Testis (tissue), 2 donors: ENCODE measurements around the gene RDH5.

Source experiments
- POLR2A ChIP-seq: fragments of 450-650 bp; IDR thresholded peaks from one replicate; pipeline ENCODE4 v1.6.1; 2017; ENCODE audit warnings: antibody characterized with exemption, mild to moderate bottlenecking, moderate library complexity
- TF ChIP-seq, protein P1 (sequence below), 3 experiments: fragments of 450-650 bp in 2 of 3; fragments of 200-600 bp in 1 of 3; sonication (generic) in 1 of 3; IDR thresholded peaks; one replicate each; pipeline ENCODE4 v1.5.1; 2016 to 2019; ENCODE audit warnings: antibody characterized with exemption in 3 of 3, mild to moderate bottlenecking in 2 of 3, moderate library complexity in 1 of 3

DNA sequence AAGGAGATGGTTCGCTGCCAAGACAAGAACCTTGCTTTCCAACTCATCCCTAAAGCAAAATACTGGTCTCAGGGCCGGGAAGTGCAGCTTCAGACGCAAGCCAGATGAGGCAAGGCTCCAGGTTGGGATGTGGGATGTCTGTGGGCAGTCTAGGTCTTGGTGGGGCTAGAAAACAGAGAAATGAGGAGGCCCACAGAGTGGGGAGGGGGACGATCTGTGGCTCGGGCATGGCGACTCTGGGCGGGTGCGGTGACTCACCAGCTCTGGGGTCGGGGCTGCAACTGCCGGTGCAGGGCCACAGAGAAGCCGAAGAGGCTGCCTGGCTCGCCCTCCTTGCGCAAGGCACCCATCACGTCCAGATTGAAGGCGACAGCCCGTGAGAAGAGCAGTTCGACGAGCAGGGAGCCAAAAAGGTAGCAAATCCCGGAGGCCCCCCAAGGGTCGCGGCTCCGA, 12.9 kb upstream of the RDH5 start:
- TF ChIP-seq, protein P1, sequence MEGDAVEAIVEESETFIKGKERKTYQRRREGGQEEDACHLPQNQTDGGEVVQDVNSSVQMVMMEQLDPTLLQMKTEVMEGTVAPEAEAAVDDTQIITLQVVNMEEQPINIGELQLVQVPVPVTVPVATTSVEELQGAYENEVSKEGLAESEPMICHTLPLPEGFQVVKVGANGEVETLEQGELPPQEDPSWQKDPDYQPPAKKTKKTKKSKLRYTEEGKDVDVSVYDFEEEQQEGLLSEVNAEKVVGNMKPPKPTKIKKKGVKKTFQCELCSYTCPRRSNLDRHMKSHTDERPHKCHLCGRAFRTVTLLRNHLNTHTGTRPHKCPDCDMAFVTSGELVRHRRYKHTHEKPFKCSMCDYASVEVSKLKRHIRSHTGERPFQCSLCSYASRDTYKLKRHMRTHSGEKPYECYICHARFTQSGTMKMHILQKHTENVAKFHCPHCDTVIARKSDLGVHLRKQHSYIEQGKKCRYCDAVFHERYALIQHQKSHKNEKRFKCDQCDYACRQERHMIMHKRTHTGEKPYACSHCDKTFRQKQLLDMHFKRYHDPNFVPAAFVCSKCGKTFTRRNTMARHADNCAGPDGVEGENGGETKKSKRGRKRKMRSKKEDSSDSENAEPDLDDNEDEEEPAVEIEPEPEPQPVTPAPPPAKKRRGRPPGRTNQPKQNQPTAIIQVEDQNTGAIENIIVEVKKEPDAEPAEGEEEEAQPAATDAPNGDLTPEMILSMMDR (IDR thresholded peaks at IDR 0.05), result no peak
- TF ChIP-seq POLR2A, result no peak
